H1 (cell line): ENCODE results near the gene NMNAT3. TPM values are rescaled to one million over a fixed set of nuclear protein-coding genes. Genes with fewer than 3 reads are reported as not detected.

Source experiments
- CTCF ChIA-PET: fragments of 300-600 bp; sonication (Branson Sonifier 250); formaldehyde crosslinking; loops from one replicate; lab custom pipeline; 2021; ENCODE audit not compliant: partially characterized antibody; lab: Charles Lee
- POLR2A ChIA-PET: fragments of 300-600 bp; sonication (Branson Sonifier 250); formaldehyde crosslinking; loops from one replicate; lab custom pipeline; 2021; ENCODE audit warnings: inconsistent platforms; ENCODE audit not compliant: partially characterized antibody; lab: Charles Lee
- DNase-seq, 2 experiments: peaks; one replicate each; pipeline versions ENCODE4 v3.0.0 to v3.0.0-alpha.2; 2010 to 2022; ENCODE audit warnings: low spot score in 2 of 2, low read depth in 1 of 2, mixed read lengths in 1 of 2
- FAIRE-seq: peaks from 2 replicates; lab custom pipeline; 2011; peaks lifted over from hg19 to GRCh38; lab: Jason Lieb, UNC
- H2AFZ ChIP-seq: 2 replicates; pipeline ENCODE4 v1.8.1; 2012; ENCODE audit warnings: low read length, inconsistent platforms
- H2AK5ac ChIP-seq: 2 replicates; pipeline ENCODE4 v1.6.1; 2013; ENCODE audit warnings: low read depth, low read length
- H2BK120ac ChIP-seq: replicated peaks from 2 replicates; pipeline ENCODE3; 2013; ENCODE audit warnings: low read depth, low read length, inconsistent platforms
- H2BK12ac ChIP-seq: 2 replicates; pipeline ENCODE4 v1.6.1; 2013; ENCODE audit warnings: low read depth, low read length
- H2BK15ac ChIP-seq: 2 replicates; pipeline ENCODE4 v1.6.1; 2013; ENCODE audit warnings: low read length
- H2BK20ac ChIP-seq: 2 replicates; pipeline ENCODE4 v1.6.1; 2013; ENCODE audit warnings: low read length
- H2BK5ac ChIP-seq: 2 replicates; pipeline ENCODE4 v1.6.1; 2013; ENCODE audit warnings: low read depth, low read length
- H3K14ac ChIP-seq: 2 replicates; pipeline ENCODE4 v1.6.1; 2013; ENCODE audit warnings: inconsistent platforms; ENCODE audit not compliant: insufficient read length
- H3K18ac ChIP-seq: 2 replicates; pipeline ENCODE4 v1.6.1; 2013; ENCODE audit warnings: low read length; ENCODE audit errors: extremely low read depth
- H3K23ac ChIP-seq: 2 replicates; pipeline ENCODE4 v1.6.1; 2013; ENCODE audit warnings: inconsistent platforms; ENCODE audit not compliant: insufficient read length
- H3K23me2 ChIP-seq: 2 replicates; pipeline ENCODE4 v1.6.1; 2013; ENCODE audit warnings: low read depth, low read length
- H3K27ac ChIP-seq: 2 replicates; pipeline ENCODE4 v1.6.1; 2011; ENCODE audit warnings: low read depth, low read length, inconsistent platforms
- H3K27me3 ChIP-seq, 4 experiments: replicated peaks in 1 of 4; 1 replicate in 1 of 4; 2 replicates in 3 of 4; pipeline versions ENCODE4 v1.6.1 to v1.8.1; 2011 to 2013; ENCODE audit warnings: low read length in 3 of 4, mild to moderate bottlenecking in 3 of 4, inconsistent platforms in 2 of 4, mixed read lengths in 2 of 4, moderate library complexity in 1 of 4; ENCODE audit not compliant: control insufficient read depth in 3 of 4, insufficient read depth in 3 of 4; ENCODE audit errors: extremely low read depth in 1 of 4
- H3K36me3 ChIP-seq, 4 experiments: 2 replicates each; pipeline versions ENCODE4 v1.6.1 to v1.8.1; 2011 to 2013; ENCODE audit warnings: mild to moderate bottlenecking in 4 of 4, low read length in 3 of 4, moderate library complexity in 2 of 4, control low read depth in 1 of 4, inconsistent platforms in 1 of 4; ENCODE audit not compliant: insufficient read depth in 4 of 4, control insufficient read depth in 2 of 4
- H3K4ac ChIP-seq: replicated peaks from 2 replicates; pipeline ENCODE3; 2013; ENCODE audit warnings: low read length, low read depth, mixed read lengths, inconsistent platforms; ENCODE audit not compliant: insufficient read length
- H3K4me1 ChIP-seq, 4 experiments: replicated peaks in 1 of 4; 1 replicate in 1 of 4; 2 replicates in 3 of 4; pipeline versions ENCODE4 v1.6.1 to v1.8.1; 2011 to 2013; ENCODE audit warnings: low read length in 3 of 4, inconsistent platforms in 2 of 4, mixed read lengths in 1 of 4; ENCODE audit not compliant: insufficient read depth in 4 of 4, control insufficient read depth in 3 of 4
- H3K4me2 ChIP-seq, 2 experiments: 2 replicates each; pipeline versions ENCODE4 v1.6.1 to v1.8.1; 2011 to 2013; ENCODE audit warnings: low read depth in 2 of 2, low read length in 2 of 2, control low read depth in 1 of 2, inconsistent platforms in 1 of 2, mild to moderate bottlenecking in 1 of 2; ENCODE audit not compliant: insufficient read depth in 1 of 2
- H3K4me3 ChIP-seq, 4 experiments: fragments of 200-600, 300-600 bp in 1 of 4; sonication (generic), shearing (Covaris generic), sonication (Bioruptor Twin) in 1 of 4; 2 replicates each; pipeline versions ENCODE4 v1.5.1 to v1.8.1; 2011 to 2016; ENCODE audit warnings: low read length in 4 of 4, low read depth in 3 of 4, control low read depth in 2 of 4, inconsistent platforms in 2 of 4, mild to moderate bottlenecking in 2 of 4, mixed read lengths in 1 of 4, moderate library complexity in 1 of 4; ENCODE audit not compliant: insufficient read depth in 2 of 4; ENCODE audit errors: extremely low read depth in 1 of 4
- H3K56ac ChIP-seq: replicated peaks from 2 replicates; pipeline ENCODE3; 2013; ENCODE audit warnings: low read depth, mild to moderate bottlenecking, mixed read lengths, low read length, inconsistent platforms; ENCODE audit not compliant: insufficient read length
- H3K79me1 ChIP-seq: 2 replicates; pipeline ENCODE4 v1.6.1; 2013; ENCODE audit warnings: low read depth, low read length, control low read depth
- H3K79me2 ChIP-seq, 2 experiments: 2 replicates each; pipeline versions ENCODE4 v1.6.1 to v1.8.1; 2012 to 2013; ENCODE audit warnings: low read length in 2 of 2, mild to moderate bottlenecking in 2 of 2, inconsistent platforms in 1 of 2; ENCODE audit not compliant: insufficient read depth in 2 of 2, control insufficient read depth in 1 of 2
- H3K9ac ChIP-seq, 4 experiments: replicated peaks in 1 of 4; 1 replicate in 1 of 4; 2 replicates in 3 of 4; pipeline versions ENCODE4 v1.6.1 to v1.8.1; 2011 to 2013; ENCODE audit warnings: low read depth in 3 of 4, low read length in 3 of 4, control low read depth in 2 of 4, mild to moderate bottlenecking in 2 of 4, moderate library complexity in 2 of 4, inconsistent platforms in 1 of 4; ENCODE audit errors: extremely low read depth in 1 of 4
- H3K9me3 ChIP-seq, 2 experiments: 2 replicates each; pipeline versions ENCODE4 v1.6.1 to v1.8.1; 2012 to 2013; ENCODE audit warnings: mild to moderate bottlenecking in 2 of 2, moderate library complexity in 2 of 2, control low read depth in 1 of 2, inconsistent platforms in 1 of 2, low read depth in 1 of 2, low read length in 1 of 2, mixed read lengths in 1 of 2; ENCODE audit not compliant: insufficient read depth in 2 of 2
- H4K20me1 ChIP-seq, 2 experiments: replicated peaks in 1 of 2; 2 replicates each; pipeline versions ENCODE3 to v1.8.1; 2011 to 2013; ENCODE audit warnings: inconsistent platforms in 2 of 2, low read length in 2 of 2, mild to moderate bottlenecking in 1 of 2; ENCODE audit not compliant: insufficient read depth in 2 of 2, control insufficient read depth in 1 of 2
- H4K5ac ChIP-seq: 2 replicates; pipeline ENCODE4 v1.6.1; 2013; ENCODE audit warnings: low read length, low read depth, mixed read lengths, inconsistent platforms; ENCODE audit not compliant: insufficient read length
- H4K8ac ChIP-seq: 2 replicates; pipeline ENCODE4 v1.8.0; 2013; ENCODE audit warnings: mild to moderate bottlenecking, moderate library complexity, low read length, inconsistent platforms; ENCODE audit not compliant: insufficient read depth; ENCODE audit errors: extremely low read depth
- H4K91ac ChIP-seq: replicated peaks from 2 replicates; pipeline ENCODE3; 2013; ENCODE audit warnings: low read length, mixed read lengths, inconsistent platforms; ENCODE audit not compliant: insufficient read length
- BACH1 ChIP-seq: IDR thresholded peaks from 2 replicates; pipeline ENCODE4 v1.6.1; 2012; ENCODE audit warnings: low read length, improper control_type of control experiment
- EZH2 ChIP-seq: fragments of 200-600 bp; sonication (generic); IDR thresholded peaks from 2 replicates; pipeline ENCODE4 v1.7.1; 2012; ENCODE audit warnings: low read depth, mild to moderate bottlenecking, moderate library complexity, low read length, inconsistent platforms; ENCODE audit not compliant: severe bottlenecking
- GTF2F1 ChIP-seq: IDR thresholded peaks from 2 replicates; pipeline ENCODE4 v1.6.1; 2012; ENCODE audit warnings: low read depth, low read length, improper control_type of control experiment, borderline replicate concordance
- RXRA ChIP-seq: IDR thresholded peaks from 2 replicates; pipeline ENCODE4 v1.6.1; 2011; ENCODE audit warnings: low read depth, mild to moderate bottlenecking, low read length, moderate library complexity; ENCODE audit not compliant: insufficient read depth
- SIRT6 ChIP-seq: IDR thresholded peaks from one replicate; pipeline ENCODE4 v1.7.1; 2012; ENCODE audit warnings: low read length, inconsistent platforms
- WGBS, 2 experiments: shearing (Covaris generic) in 1 of 2; methylation state at CpG; one replicate each; pipeline versions ENCODE4 v1.1.6 to v1.1.7; 2013 to 2015; ENCODE audit warnings: low lambda C conversion rate in 2 of 2, mixed read lengths in 2 of 2, inconsistent platforms in 1 of 2, low coverage in 1 of 2, missing lambda C conversion rate in 1 of 2; ENCODE audit not compliant: insufficient replicate concordance in 2 of 2, insufficient coverage in 1 of 2, insufficient read length in 1 of 2; ENCODE audit errors: extremely low coverage in 1 of 2, missing lambda C conversion rate in 1 of 2; 5-methylcytosine and 5-hydroxymethylcytosine counted together
- polyA plus RNA-seq, 7 experiments: library from polyadenylated mRNA; depleted of rRNA in 3 of 7; stranded (reverse) in 5 of 7; unstranded in 2 of 7; fragments of >200 nt in 5 of 7; fragments of 200-250 nt in 2 of 7; gene quantifications; 1 replicate in 5 of 7; 2 replicates in 1 of 7; 4 replicates in 1 of 7; pipeline versions ENCODE4 v1.2.1 to v1.2.3, GENCODE V29; 2011 to 2013; ENCODE audit warnings: missing spikeins in 2 of 7, mixed read lengths in 2 of 7
- total RNA-seq: library from RNA; stranded (reverse); fragmentation: NEBNext Ultra II Directional; extraction: Animal tissue kit (Norgen Biotek cat#: 25700); gene quantifications from 2 replicates; pipeline ENCODE4 v1.2.1, GENCODE V29; 2021

The NMNAT3 gene
- total and polyA plus RNA-seq, 2 of the 8 experiments (the other 6 are each of a cell fraction or from before 2014, with no cell fraction given) = 4.2 to 4.3 TPM

- 97% methylated on average over 3 of the region's 3 CpGs; no CpG with 5 or more reads in 1 of the 2 experiments for WGBS, 2 experiments
Observed at GRCh38 chr3:139686206-139686605, 8.4 kb upstream of the NMNAT3 start.

More at GRCh38 chr3:139686206-139686605, 8.4 kb upstream of the NMNAT3 start:
- no peak for DNase-seq
- H3K4me2 ChIP-seq = no peak overlapping the region
- H2AK5ac ChIP-seq = no peak overlapping the region
- H3K23ac ChIP-seq = no peak overlapping the region
- POLR2A ChIA-PET = no interaction called here
- H4K8ac ChIP-seq = no peak overlapping the region
- H3K36me3 ChIP-seq = no peaks in the 10 kb centered on the region
- peaks cover 0 to 3% (median 0%) of the 10 kb centered on the region in 4 experiments; a peak in 1 of 7 replicates for H3K4me1 ChIP-seq
- no peaks in the 10 kb centered on the region for H3K9me3 ChIP-seq
- TF ChIP-seq GTF2F1 (no peak), SIRT6 (no peak), BACH1 (no peak), RXRA (no peak), EZH2 (no peak)
- TF ChIP-seq, all 59 proteins: peak for 0
- H4K91ac ChIP-seq = no peak overlapping the region
- H2BK120ac ChIP-seq = no peak overlapping the region
- H2AFZ ChIP-seq = no peak overlapping the region
- H3K23me2 ChIP-seq = peaks cover 2% of the 10 kb centered on the region; the same call in 1 of the 2 replicates
- H3K9ac ChIP-seq = no peak overlapping the region
- H3K4me3 ChIP-seq = no peak overlapping the region
- H3K18ac ChIP-seq = no peak overlapping the region
- H4K20me1 ChIP-seq = no peaks in the 10 kb centered on the region
- no peak overlapping the region for H2BK15ac ChIP-seq
- no peak overlapping the region for H3K4ac ChIP-seq
- H3K56ac ChIP-seq = no peak overlapping the region
- H2BK5ac ChIP-seq = no peak overlapping the region
- H3K14ac ChIP-seq = no peak overlapping the region
- FAIRE-seq = no peak
- no peaks in the 10 kb centered on the region for H3K79me1 ChIP-seq
- CTCF ChIA-PET = interaction anchor here (1.3 to 2.4 kb wide), 2 partner anchors 24 to 32 kb away, joined by 3 to 11 read pairs; no protein-coding TSS in a partner anchor
- H3K27me3 ChIP-seq = no peaks in the 10 kb centered on the region; a peak in 1 of 7 replicates
- no peak overlapping the region for H4K5ac ChIP-seq
- H2BK20ac ChIP-seq = no peak overlapping the region
- H3K27ac ChIP-seq = no peak overlapping the region
- H3K79me2 ChIP-seq = no peaks in the 10 kb centered on the region
- no peak overlapping the region for H2BK12ac ChIP-seq
